ENCODE results near the gene COBLL1.

The COBLL1 gene

GRCh38 chr2:164678631-164679149 lies 162.9 kb downstream of the COBLL1 start:
- FAIRE-seq (peak; percentile 76), DNase-seq (ENCODE audit: insufficient read length, low spot score) (no peak)
- TF ChIP-seq, protein P1, sequence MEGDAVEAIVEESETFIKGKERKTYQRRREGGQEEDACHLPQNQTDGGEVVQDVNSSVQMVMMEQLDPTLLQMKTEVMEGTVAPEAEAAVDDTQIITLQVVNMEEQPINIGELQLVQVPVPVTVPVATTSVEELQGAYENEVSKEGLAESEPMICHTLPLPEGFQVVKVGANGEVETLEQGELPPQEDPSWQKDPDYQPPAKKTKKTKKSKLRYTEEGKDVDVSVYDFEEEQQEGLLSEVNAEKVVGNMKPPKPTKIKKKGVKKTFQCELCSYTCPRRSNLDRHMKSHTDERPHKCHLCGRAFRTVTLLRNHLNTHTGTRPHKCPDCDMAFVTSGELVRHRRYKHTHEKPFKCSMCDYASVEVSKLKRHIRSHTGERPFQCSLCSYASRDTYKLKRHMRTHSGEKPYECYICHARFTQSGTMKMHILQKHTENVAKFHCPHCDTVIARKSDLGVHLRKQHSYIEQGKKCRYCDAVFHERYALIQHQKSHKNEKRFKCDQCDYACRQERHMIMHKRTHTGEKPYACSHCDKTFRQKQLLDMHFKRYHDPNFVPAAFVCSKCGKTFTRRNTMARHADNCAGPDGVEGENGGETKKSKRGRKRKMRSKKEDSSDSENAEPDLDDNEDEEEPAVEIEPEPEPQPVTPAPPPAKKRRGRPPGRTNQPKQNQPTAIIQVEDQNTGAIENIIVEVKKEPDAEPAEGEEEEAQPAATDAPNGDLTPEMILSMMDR (IDR thresholded peaks at IDR 0.05; ENCODE audit: insufficient read depth, missing control alignments), result no peak

DNA sequence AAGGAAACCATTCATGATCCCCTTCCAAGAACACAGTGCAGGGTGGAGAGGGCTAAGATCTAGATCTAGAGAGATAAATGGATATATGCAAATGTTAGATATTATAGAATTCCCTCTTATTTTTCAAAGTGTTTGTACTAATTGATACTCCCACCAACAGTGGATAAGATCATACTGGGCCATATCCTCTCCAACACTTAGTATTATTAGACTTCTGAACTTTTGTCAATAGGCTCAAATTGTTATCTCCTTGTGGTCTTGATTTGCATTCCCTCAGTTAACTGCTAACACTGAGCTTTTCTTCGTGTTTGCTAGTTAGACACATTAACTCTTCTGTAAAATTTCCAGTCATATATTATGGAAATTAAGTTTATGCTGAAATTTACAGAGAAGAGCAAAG lies 163.9 kb downstream of the COBLL1 start:
- no peak for FAIRE-seq
- DNase-seq (ENCODE audit: insufficient read length, low spot score), result no peak
- TF ChIP-seq, protein P1 (IDR thresholded peaks at IDR 0.05; ENCODE audit: insufficient read depth, missing control alignments), result no peak

DNA sequence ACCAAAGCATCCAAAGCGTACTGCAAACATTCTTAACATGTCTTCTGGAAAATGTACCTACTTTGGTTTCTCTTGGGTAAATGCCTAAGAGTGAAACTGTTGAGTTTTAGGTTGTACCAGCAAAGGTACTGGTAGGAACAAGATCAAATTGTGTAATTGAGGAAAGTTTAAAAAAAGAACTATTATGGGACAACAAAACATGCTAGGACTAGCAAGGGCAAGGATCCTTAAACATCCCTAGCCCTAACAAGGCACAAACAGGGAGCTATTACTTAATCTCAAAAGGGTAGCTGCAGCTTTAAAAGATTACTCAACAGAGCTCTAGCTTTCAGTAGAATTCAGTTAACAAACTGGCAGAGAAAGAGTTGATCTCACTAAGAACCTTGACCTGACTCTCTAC lies 164.4 kb downstream of the COBLL1 start:
- no peak for DNase-seq (ENCODE audit: insufficient read length, low spot score)
- TF ChIP-seq, protein P1 (IDR thresholded peaks at IDR 0.05; ENCODE audit: insufficient read depth, missing control alignments), result no peak
- FAIRE-seq, result peak; percentile 46

- FAIRE-seq (no peak), DNase-seq (ENCODE audit: insufficient read length, low spot score) (no peak)
- TF ChIP-seq, protein P1 (IDR thresholded peaks at IDR 0.05; ENCODE audit: insufficient read depth, missing control alignments), result no peak
Measured at GRCh38 chr2:164675687-164676086, 165.9 kb downstream of the COBLL1 start.

DNA sequence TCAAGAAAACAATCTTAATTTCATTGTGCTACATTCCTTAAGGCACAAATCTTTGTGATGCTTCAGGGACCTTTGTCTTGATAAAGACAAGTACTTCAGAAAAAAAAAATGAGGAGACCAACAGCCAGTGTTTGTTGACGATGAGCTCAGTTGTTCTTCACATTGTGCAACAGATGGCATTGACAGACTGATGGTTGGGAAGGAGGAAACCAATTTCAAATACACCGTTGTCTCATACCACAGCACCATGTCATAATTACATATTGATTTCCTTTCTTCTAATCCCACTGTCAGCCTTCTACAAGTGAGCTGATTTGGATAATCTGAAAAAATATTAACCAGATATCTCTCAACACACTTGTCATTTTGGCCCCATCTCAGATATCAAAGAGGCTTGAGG lies 166.6 kb downstream of the COBLL1 start:
- DNase-seq (ENCODE audit: insufficient read length, low spot score) (no peak), FAIRE-seq (peak; percentile 61)
- TF ChIP-seq, protein P1 (IDR thresholded peaks at IDR 0.05; ENCODE audit: insufficient read depth, missing control alignments), result no peak

- TF ChIP-seq, protein P1 (IDR thresholded peaks at IDR 0.05; ENCODE audit: insufficient read depth, missing control alignments), result no peak
- DNase-seq (ENCODE audit: insufficient read length, low spot score) (no peak), FAIRE-seq (no peak)
Measured at GRCh38 chr2:164671664-164672396, 169.8 kb downstream of the COBLL1 start.

- no peak for DNase-seq (ENCODE audit: insufficient read length, low spot score)
- FAIRE-seq, result no peak
- TF ChIP-seq, protein P1 (IDR thresholded peaks at IDR 0.05; ENCODE audit: insufficient read depth, missing control alignments), result no peak
Measured at GRCh38 chr2:164669291-164669690, 172.3 kb downstream of the COBLL1 start.

All from D721Med (cell line).